Activated naive CD4-positive, alpha-beta T cell treated with anti-CD3 and anti-CD28 coated beads, Interleukin-2, amount 50 U/mL, for 16 hours (primary cell): ENCODE results near the gene ARID5B.

Experiments used
- DNase-seq: peaks from one replicate; pipeline ENCODE4 v3.0.0-alpha.2; 2020

Gene ARID5B

GRCh38 chr10:61943674-61944378 lies 42.3 kb downstream of the ARID5B start:
- peak; percentile 36 for DNase-seq

- DNase-seq, result no peak
These were observed 43.1 kb downstream of the ARID5B start for GRCh38 chr10:61944410-61945147.

DNA sequence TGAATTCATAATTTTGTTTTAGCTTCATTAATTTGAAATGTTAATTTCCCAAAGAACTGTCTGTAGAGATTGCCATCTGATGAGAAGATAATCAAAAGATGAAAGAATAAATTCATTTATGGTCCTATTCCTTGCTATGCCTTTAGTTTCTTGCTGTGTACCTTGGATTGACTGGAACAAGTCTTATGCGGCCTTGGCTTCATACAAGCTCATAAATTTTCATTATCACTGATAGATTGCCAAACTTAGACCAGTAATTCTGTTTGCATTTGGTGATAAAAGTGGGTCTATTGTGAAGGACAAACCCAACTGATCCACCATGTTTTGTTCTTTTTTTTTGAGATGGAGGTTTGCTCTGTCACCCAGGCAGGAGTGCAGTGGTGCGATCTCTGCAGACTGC lies 48.2 kb downstream of the ARID5B start:
- DNase-seq, result no peak

- DNase-seq, result no peak
These were observed 49.1 kb downstream of the ARID5B start for GRCh38 chr10:61950449-61951143.

- no peak for DNase-seq
These were observed 49.6 kb downstream of the ARID5B start for GRCh38 chr10:61951144-61951483.

DNA sequence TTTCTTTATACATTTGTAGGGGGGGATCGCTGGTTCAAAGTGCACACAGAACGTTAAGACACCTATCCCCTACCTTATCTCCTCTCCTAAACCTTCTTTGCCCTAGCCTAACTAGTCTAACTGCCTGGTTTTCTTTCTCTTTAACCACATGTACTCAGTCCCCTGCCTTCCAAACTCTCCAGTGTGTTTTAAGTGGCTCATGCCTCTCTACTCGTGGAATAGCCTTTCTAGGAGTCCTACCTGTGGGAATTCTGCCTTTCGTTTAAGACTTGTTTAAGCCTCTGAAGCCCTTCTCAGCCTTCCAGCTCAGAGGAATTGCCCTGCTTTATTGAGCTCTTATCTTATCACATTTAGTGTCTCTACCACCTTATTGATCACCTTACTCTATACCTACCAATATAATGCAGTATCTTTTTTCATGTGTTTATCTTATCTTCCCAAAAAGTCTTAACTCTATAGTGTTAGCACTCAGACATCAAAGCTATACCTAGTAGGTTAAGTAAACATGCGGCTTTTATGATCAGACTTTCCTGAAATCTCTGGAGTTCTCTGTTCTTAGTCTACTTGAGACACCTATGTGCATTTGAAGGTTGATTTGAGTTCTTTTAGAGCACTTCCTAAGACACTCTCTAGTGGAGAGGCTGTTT lies 50.7 kb downstream of the ARID5B start:
- DNase-seq, result no peak

GRCh38 chr10:61953183-61953582 lies 51.7 kb downstream of the ARID5B start:
- DNase-seq, result no peak

DNA sequence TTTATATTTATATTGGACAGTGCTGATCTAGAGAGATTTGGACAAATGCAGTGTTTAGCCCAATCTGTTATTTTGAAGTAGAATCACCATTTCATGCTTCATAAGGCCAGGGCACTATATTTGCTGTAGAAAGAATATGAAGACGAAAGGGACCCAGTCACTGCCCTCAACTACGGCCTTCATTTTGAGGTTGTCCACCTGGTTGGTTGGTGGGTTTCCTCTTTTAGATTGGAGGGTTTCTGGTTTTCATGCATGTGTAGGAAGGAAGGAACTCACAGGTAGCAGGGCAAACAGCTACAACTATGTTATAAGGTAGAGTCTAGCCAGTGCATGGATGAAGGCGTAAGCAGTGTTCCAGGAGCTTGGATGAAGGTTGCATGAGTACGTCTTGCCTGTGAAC lies 56.3 kb downstream of the ARID5B start:
- no peak for DNase-seq

DNA sequence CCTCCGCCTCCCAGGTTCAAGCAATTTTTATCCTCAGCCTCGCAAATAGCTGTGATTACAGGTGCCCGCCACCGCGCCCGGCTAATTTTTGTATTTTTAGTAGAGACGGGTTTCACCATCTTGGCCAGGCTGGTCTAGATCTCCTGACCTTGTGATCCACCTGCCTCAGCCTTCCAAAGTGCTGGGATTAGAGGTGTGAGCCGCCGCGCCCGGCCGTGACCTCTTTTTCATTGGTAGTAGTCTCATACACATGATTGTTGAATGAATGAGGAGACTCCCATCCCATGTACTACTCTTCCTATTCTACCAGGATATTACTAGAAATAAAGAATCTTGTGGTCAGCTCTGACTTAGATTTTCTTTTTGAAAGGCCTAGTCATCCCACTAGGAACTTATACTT lies 56.8 kb downstream of the ARID5B start:
- no peak for DNase-seq

- DNase-seq, result no peak
These were observed 57.3 kb downstream of the ARID5B start for GRCh38 chr10:61958805-61959204.

GRCh38 chr10:61959814-61960213 lies 58.3 kb downstream of the ARID5B start:
- DNase-seq, result no peak

- no peak for DNase-seq
These were observed 59.1 kb downstream of the ARID5B start for GRCh38 chr10:61960396-61961120.

GRCh38 chr10:61961278-61961677 lies 59.8 kb downstream of the ARID5B start:
- DNase-seq, result no peak

GRCh38 chr10:61962971-61963370 lies 61.5 kb downstream of the ARID5B start:
- no peak for DNase-seq

DNA sequence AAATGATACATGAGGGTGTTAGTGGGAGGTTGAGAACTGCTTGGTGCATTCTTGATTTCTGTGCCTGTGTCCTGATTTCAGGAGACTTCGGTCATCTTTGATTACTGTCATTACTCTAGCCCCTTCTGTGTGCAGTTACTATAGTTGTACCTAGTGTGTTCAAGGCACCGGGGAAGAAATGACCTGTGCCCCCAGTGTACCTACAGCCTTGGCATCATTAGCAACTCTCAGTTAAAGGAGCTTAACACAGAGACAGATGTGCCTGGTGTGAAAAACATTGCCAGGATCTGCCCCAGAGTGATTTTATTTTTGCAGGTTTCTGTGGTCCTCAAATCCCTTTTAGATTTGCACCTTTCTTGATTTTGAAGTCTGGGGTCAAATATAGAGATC lies 62.2 kb downstream of the ARID5B start:
- no peak for DNase-seq

GRCh38 chr10:61964059-61964709 lies 62.7 kb downstream of the ARID5B start:
- no peak for DNase-seq

GRCh38 chr10:61964949-61965702 lies 63.6 kb downstream of the ARID5B start:
- no peak for DNase-seq

- no peak for DNase-seq
These were observed 64.3 kb downstream of the ARID5B start for GRCh38 chr10:61965703-61966395.

DNA sequence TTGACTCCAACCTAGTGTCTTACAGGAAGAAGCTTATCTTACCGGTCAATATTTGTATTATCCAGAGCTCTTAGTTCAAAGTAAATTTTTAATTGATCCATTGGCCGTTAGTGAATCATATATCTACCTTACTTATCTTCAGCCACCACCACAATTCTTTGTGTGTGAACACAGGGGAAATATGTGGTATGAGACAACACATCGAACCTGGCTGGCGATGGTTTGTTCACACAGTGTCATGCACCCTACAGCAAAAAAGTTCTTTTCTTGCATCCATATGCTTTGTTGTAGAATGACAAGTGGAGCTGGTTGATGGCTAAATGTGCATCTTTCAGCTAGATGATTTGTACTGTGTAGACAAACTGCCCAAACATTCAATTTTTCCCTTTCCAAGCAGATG lies 65.8 kb downstream of the ARID5B start:
- no peak for DNase-seq

DNA sequence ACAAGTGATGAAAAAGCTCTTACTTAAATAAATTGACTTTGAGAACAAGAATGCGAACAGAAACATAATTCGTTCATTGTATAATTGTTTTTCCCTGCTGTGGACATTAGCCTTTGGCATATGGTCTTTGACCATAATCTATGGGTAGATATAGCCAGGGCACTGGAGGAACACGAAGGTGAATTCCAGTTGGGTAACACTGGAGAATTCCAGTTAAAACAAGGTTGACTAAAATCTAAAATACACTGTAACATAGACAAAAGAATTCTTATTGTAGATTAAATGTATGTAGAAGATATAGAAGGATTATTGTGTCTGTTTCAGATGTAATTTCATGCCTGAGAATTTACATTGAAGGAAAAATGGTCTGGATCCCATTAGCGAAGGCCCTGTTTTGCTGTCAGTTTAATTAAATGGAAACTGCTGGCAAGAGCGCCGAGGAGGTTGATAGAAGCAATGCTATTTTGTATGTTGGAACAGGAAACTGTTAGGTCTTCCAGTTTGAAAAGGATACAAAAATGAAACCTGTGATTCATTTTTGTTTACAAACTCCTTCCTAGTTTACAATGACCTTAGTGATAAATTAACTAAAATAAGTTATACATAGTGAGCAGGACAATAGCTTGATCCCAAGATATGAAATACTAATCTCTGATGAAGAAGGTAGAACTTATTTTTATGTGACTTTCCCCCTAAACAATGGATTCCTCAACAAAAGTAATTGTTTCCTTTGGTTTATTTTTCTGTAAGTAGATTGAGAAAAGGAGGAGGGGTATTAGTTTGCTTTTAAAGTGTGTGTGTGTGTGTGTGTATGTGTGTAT lies 68.9 kb downstream of the ARID5B start:
- no peak for DNase-seq
